AG04449 (cell line): ENCODE data around the gene PMIS2.
"Not testable (repeated sequence)": the region's sequence is repeated elsewhere in the genome, so short reads cannot be mapped to it uniquely, and the experiment has no call there.

Experiments
- CTCF ChIA-PET: fragments of 350-600 bp; formaldehyde crosslinking; extraction: SDS; loops from one replicate; lab custom pipeline; 2021; ENCODE audit warnings: antibody characterized with exemption; lab: Yijun Ruan, JAX
- POLR2A ChIA-PET: fragments of 400-600, 350-600 bp; formaldehyde crosslinking; extraction: SDS; loops from one replicate; lab custom pipeline; 2020; ENCODE audit warnings: antibody characterized with exemption, inconsistent platforms; lab: Yijun Ruan, JAX
- DNase-seq: peaks from one replicate; pipeline ENCODE4 v3.0.0-alpha.2; 2010; ENCODE audit warnings: low read depth, low spot score
- H3K4me3 ChIP-seq: 2 replicates; pipeline ENCODE4 v1.5.1; 2011; ENCODE audit warnings: low read depth, mild to moderate bottlenecking, control low read depth, low read length
- TF ChIP-seq, protein P1 (sequence below): IDR thresholded peaks from one replicate; pipeline ENCODE4 v1.5.1; 2011; ENCODE audit warnings: mild to moderate bottlenecking, moderate library complexity, low read length, control low read depth, inconsistent platforms; ENCODE audit not compliant: insufficient read depth; ENCODE audit errors: missing control alignments

PMIS2 gene

DNA sequence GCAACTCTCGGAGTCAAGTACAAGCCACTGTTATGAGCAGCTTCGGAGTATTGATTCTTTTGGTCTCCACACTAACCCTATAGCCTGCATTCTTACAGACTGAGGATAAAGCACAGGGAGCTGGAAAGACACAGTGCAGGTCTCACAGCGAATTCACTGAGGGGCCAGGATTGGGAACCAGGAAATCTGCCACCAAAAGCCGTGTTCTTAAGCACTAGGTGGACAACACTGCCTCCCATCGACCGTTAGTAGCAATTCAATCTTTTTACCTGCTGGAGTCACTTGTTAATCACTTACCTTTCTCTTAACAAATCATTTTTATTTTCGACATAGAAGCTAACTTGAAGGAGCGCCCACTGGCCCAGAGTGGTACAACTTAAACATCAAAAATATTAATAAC lies 6.3 kb downstream of the PMIS2 start:
- ChIA-PET POLR2A (no interaction called here), CTCF (interaction anchor here (0.8 to 2.0 kb wide), 10 partner anchors 9 to 238 kb away, joined by 3 to 8 read pairs (median 5); partner anchors contain the start of gene FFAR3)
- H3K4me3 ChIP-seq, result no peak overlapping the region
- no peak for DNase-seq
- TF ChIP-seq, protein P1, sequence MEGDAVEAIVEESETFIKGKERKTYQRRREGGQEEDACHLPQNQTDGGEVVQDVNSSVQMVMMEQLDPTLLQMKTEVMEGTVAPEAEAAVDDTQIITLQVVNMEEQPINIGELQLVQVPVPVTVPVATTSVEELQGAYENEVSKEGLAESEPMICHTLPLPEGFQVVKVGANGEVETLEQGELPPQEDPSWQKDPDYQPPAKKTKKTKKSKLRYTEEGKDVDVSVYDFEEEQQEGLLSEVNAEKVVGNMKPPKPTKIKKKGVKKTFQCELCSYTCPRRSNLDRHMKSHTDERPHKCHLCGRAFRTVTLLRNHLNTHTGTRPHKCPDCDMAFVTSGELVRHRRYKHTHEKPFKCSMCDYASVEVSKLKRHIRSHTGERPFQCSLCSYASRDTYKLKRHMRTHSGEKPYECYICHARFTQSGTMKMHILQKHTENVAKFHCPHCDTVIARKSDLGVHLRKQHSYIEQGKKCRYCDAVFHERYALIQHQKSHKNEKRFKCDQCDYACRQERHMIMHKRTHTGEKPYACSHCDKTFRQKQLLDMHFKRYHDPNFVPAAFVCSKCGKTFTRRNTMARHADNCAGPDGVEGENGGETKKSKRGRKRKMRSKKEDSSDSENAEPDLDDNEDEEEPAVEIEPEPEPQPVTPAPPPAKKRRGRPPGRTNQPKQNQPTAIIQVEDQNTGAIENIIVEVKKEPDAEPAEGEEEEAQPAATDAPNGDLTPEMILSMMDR, result peak; percentile 36

DNA sequence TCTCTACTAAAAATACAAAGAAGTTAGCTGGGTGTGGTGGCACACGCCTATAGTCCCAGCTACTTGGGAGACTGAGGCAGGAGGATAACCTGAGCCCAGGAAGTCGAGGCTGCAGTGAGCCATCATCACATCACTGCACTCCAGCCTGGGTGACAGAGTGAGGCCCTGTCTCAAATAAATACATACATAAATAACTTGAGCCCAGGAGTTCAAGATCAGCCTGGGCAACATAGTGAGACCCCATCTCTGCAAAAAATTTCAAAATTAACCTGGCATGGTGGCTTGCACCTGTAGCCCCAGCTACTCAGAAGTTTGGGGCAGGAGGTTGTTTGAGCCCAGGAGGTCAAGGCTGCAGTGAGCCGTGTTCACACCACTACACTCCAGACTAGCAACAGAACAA lies 9.1 kb downstream of the PMIS2 start:
- POLR2A ChIA-PET, DNase-seq, CTCF ChIA-PET, H3K4me3 ChIP-seq: not testable (repeated sequence)

DNA sequence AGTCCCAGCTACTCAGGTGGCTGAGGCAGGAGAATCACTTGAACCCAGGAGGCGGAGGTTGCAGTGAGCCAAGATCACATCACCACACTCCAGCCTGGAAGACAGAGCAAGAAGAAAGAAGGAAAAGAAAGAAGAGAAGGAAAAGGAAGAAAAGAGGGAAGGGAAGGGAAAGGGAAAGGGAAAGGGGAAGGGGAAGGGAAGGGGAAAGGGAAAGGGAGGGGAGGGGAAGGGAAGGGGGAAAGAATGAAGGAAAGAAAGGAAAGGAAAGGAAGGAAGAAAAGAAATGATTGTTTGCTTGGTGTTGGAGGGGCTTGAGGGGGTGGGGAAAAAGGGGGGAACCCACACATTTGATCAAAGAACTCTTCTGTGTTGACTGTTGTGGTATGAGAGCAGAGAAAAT lies 10.0 kb downstream of the PMIS2 start:
- ChIA-PET POLR2A (no interaction called here), CTCF (no interaction called here)
- no peak overlapping the region for H3K4me3 ChIP-seq
- no peak for DNase-seq
- TF ChIP-seq, protein P1, result no peak

DNA sequence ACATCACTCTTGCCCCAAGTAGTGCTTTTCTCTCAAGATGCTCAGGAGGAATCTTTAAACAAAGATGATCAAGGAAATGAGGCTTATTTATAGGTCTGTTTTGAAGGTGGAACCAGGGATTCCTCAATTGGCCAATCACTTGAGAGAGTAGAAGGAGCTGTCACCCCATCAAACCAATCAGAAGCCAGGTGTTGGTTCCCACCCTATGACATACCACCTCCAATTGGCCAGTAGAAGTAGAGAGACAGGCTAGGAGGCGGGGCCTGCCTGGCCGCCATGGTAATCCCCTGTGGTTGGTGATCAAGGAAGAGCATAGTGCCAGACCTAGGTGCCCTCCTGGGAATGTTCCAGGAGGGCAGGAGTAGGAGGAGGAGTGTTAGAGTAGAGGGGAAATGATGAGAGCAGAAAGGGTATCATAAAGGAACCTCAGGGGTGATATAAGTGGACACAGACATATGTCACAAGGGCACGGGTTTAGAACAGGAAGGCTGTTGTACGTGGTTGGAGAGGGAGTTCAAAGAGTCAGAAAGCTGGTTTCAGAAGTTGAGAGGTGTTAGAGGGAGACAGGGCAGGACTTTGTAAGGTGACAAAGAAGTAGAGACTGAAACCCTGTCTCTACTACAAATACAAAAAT lies 10.5 kb downstream of the PMIS2 start:
- ChIA-PET POLR2A (no interaction called here), CTCF (interaction anchor here (0.9 to 1.4 kb wide), 2 partner anchors 88 to 243 kb away, joined by 3 read pairs; no protein-coding TSS in a partner anchor)
- DNase-seq, result no peak
- TF ChIP-seq, protein P1, result no peak
- H3K4me3 ChIP-seq, result no peak overlapping the region

DNA sequence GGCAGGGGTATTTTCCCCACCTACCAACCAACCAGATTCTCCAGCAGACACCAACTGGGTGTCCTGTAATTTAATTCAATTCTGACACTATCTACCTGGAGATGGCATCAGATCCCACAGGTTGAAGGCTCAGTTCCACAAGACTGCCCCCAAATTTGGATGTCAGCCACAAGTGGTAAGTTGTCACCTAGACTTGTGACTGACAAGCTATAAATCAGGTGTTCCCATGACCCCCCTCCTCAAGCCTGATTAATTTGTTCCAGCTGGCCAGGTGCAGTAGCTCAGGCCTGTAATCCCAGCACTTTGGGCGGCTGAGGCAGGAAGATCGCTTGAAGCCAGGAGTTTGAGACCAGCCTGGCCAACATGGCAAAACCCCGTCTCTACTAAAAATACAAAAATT lies 16.0 kb downstream of the PMIS2 start:
- no peak for DNase-seq
- CTCF ChIA-PET, result interaction anchor here (1.7 kb wide), 1 partner anchor 10 kb away, joined by 5 read pairs; no protein-coding TSS in a partner anchor
- POLR2A ChIA-PET, result no interaction called here
- no peak overlapping the region for H3K4me3 ChIP-seq
- TF ChIP-seq, protein P1, result no peak

DNA sequence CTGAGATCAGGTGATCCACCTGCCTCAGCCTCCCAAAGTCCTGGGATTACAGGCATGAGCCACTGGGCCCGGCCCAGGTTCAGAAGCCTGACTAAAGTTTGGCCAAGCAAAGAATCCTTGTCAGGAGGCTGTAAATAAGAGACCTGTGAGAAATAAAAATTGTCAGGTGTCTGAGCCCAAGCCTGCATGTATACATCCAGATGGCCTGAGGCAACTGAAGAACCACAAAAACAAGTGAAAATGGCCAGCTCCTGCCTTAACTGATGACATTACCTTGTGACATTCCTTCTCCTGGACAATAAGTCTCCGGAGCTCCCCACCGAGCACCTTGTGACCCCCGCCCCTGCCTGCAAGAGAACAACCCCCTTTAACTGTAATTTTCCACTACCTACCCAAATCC lies 18.5 kb downstream of the PMIS2 start:
- POLR2A ChIA-PET, H3K4me3 ChIP-seq, CTCF ChIA-PET, DNase-seq: not testable (repeated sequence)

DNA sequence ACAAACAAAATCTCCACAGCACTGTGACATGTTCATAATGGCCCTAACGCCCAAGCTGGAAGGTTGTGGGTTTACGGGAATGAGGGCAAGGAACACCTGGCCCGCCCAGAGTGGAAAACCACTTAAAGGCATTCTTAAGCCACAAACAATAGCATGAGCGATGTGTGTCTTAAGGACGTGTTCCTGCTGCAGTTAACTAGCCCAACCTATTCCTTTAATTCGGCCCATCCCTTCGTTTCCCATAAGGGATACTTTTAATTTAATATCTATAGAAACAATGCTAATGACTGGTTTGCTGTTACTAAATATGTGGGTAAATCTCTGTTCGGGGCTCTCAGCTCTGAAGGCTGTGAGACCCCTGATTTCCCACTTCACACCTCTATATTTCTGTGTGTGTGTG lies 21.2 kb downstream of the PMIS2 start:
- H3K4me3 ChIP-seq, POLR2A ChIA-PET, DNase-seq: not testable (repeated sequence)
- CTCF ChIA-PET, result interaction anchor here (1.5 kb wide), 1 partner anchor 93 kb away, joined by 3 read pairs; no protein-coding TSS in a partner anchor

DNA sequence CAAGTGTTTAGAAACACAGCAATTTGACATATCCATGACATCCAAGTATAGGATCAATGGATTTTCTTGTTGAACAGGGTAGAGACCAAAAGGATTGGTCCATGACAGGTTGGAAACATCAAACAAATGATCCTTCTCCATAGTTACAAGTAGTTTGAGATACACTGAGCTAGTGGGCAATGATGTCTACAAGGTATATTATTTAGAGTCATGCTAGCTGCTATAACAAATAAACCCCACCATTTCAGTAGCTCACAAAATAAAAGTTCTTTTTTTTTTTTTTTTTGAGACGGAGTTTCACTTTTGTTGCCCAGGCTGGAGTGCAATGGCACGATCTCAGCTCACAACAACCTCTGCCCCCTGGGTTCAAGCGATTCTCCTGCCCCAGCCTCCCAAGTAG lies 21.7 kb downstream of the PMIS2 start:
- ChIA-PET CTCF (interaction anchor here (1.5 kb wide), 1 partner anchor 93 kb away, joined by 3 read pairs; no protein-coding TSS in a partner anchor), POLR2A (interaction anchor here (1.2 kb wide), 1 partner anchor 79 kb away, joined by 4 read pairs; no protein-coding TSS in a partner anchor)
- DNase-seq, result no peak
- H3K4me3 ChIP-seq, result no peak overlapping the region
- TF ChIP-seq, protein P1, result no peak
